ENCODE measurements around the gene MMRN1.

The MMRN1 gene

GRCh38 chr4:89988268-89988667 is 93.6 kb downstream of the MMRN1 start:
- Histone ChIP-seq H2AFZ (ENCODE audit: low read length) (no peak overlapping the region), H3K9me2 (replicated peaks; ENCODE audit: insufficient read depth, low read length) (no peaks in the 10 kb centered on the region), H3K27me3 (replicated peaks; ENCODE audit: insufficient read depth, low read length) (no peaks in the 10 kb centered on the region), H4K20me1 (ENCODE audit: insufficient read depth, low read length) (no peaks in the 10 kb centered on the region), H3K9ac (ENCODE audit: low read length) (no peak overlapping the region), H3K4me1 (ENCODE audit: low read length) (no peaks in the 10 kb centered on the region), H3K36me3 (replicated peaks; ENCODE audit: insufficient read depth, low read length) (no peaks in the 10 kb centered on the region), H3K79me2 (ENCODE audit: low read length) (no peaks in the 10 kb centered on the region), H3F3A (ENCODE audit: insufficient read depth, low read length) (no peaks in the 10 kb centered on the region), H3K9me3 (replicated peaks; ENCODE audit: insufficient read depth, low read length) (no peaks in the 10 kb centered on the region), H3K27ac (ENCODE audit: low read length) (no peak overlapping the region), H3K4me3 (ENCODE audit: low read length) (no peak overlapping the region), H3K4me2 (ENCODE audit: low read depth, low read length) (no peak overlapping the region)
- no peak for TF ChIP-seq EZH2 (optimal IDR thresholded peaks at IDR 0.05; ENCODE audit: low read depth, low read length)
- no peak for TF ChIP-seq EZH2phosphoT487 (IDR thresholded peaks at IDR 0.05; ENCODE audit: low read length)
- no peak for TF ChIP-seq CTCF (IDR thresholded peaks at IDR 0.05; ENCODE audit: low read length)
- DNase-seq = no peak

GRCh38 chr4:89992744-89993143 is 98.1 kb downstream of the MMRN1 start:
- TF ChIP-seq CTCF (IDR thresholded peaks at IDR 0.05; ENCODE audit: low read length) = no peak
- no peak for TF ChIP-seq EZH2 (optimal IDR thresholded peaks at IDR 0.05; ENCODE audit: low read depth, low read length)
- no peak for TF ChIP-seq EZH2phosphoT487 (IDR thresholded peaks at IDR 0.05; ENCODE audit: low read length)
- H3K4me2 ChIP-seq (ENCODE audit: low read depth, low read length) = no peak overlapping the region
- no peaks in the 10 kb centered on the region for H3K79me2 ChIP-seq (ENCODE audit: low read length)
- no peaks in the 10 kb centered on the region for H3F3A ChIP-seq (ENCODE audit: insufficient read depth, low read length)
- no peak for DNase-seq
- H3K4me1 ChIP-seq (ENCODE audit: low read length) = no peaks in the 10 kb centered on the region
- H2AFZ ChIP-seq (ENCODE audit: low read length) = no peak overlapping the region
- no peaks in the 10 kb centered on the region for H3K27me3 ChIP-seq (replicated peaks; ENCODE audit: insufficient read depth, low read length)
- no peaks in the 10 kb centered on the region for H4K20me1 ChIP-seq (ENCODE audit: insufficient read depth, low read length)
- H3K27ac ChIP-seq (ENCODE audit: low read length) = no peak overlapping the region
- H3K4me3 ChIP-seq (ENCODE audit: low read length) = no peak overlapping the region
- H3K9me2 ChIP-seq (replicated peaks; ENCODE audit: insufficient read depth, low read length) = no peaks in the 10 kb centered on the region
- no peak overlapping the region for H3K9ac ChIP-seq (ENCODE audit: low read length)
- H3K36me3 ChIP-seq (replicated peaks; ENCODE audit: insufficient read depth, low read length) = no peaks in the 10 kb centered on the region
- no peaks in the 10 kb centered on the region for H3K9me3 ChIP-seq (replicated peaks; ENCODE audit: insufficient read depth, low read length)

- H3K9me2 ChIP-seq (replicated peaks; ENCODE audit: insufficient read depth, low read length) = no peaks in the 10 kb centered on the region
- H2AFZ ChIP-seq (ENCODE audit: low read length) = no peak overlapping the region
- no peak overlapping the region for H3K4me2 ChIP-seq (ENCODE audit: low read depth, low read length)
- H3K9me3 ChIP-seq (replicated peaks; ENCODE audit: insufficient read depth, low read length) = no peaks in the 10 kb centered on the region
- no peak for DNase-seq
- H3K27ac ChIP-seq (ENCODE audit: low read length) = no peak overlapping the region
- no peaks in the 10 kb centered on the region for H3F3A ChIP-seq (ENCODE audit: insufficient read depth, low read length)
- no peak overlapping the region for H3K4me3 ChIP-seq (ENCODE audit: low read length)
- H4K20me1 ChIP-seq (ENCODE audit: insufficient read depth, low read length) = no peaks in the 10 kb centered on the region
- TF ChIP-seq CTCF (IDR thresholded peaks at IDR 0.05; ENCODE audit: low read length) (no peak), EZH2phosphoT487 (IDR thresholded peaks at IDR 0.05; ENCODE audit: low read length) (no peak), EZH2 (optimal IDR thresholded peaks at IDR 0.05; ENCODE audit: low read depth, low read length) (no peak)
- H3K9ac ChIP-seq (ENCODE audit: low read length) = no peak overlapping the region
- H3K79me2 ChIP-seq (ENCODE audit: low read length) = no peaks in the 10 kb centered on the region
- H3K36me3 ChIP-seq (replicated peaks; ENCODE audit: insufficient read depth, low read length) = no peaks in the 10 kb centered on the region
- no peaks in the 10 kb centered on the region for H3K4me1 ChIP-seq (ENCODE audit: low read length)
- H3K27me3 ChIP-seq (replicated peaks; ENCODE audit: insufficient read depth, low read length) = no peaks in the 10 kb centered on the region
Measured at GRCh38 chr4:89994176-89994873, 99.7 kb downstream of the MMRN1 start.

Measured in MM.1S (cell line).